KOPT-K1 (cell line): ENCODE measurements around the gene BIK.

Experiments
- H3K27ac ChIP-seq: fragments of 200-600 bp; sonication (generic); 2 replicates; pipeline ENCODE4 v1.5.1; 2016; ENCODE audit warnings: antibody characterized with exemption, mild to moderate bottlenecking, low read depth, low read length; ENCODE audit not compliant: poor library complexity, severe bottlenecking
- H3K36me3 ChIP-seq: fragments of 200-600 bp; sonication (generic); 2 replicates; pipeline ENCODE4 v1.5.1; 2017; ENCODE audit warnings: antibody characterized with exemption, mild to moderate bottlenecking, low read length, moderate library complexity; ENCODE audit not compliant: insufficient read depth
- H3K9me3 ChIP-seq: fragments of 200-600 bp; sonication (generic); 2 replicates; pipeline ENCODE4 v1.5.1; 2017; ENCODE audit warnings: antibody characterized with exemption, low read length, mild to moderate bottlenecking; ENCODE audit not compliant: insufficient read depth, poor library complexity, severe bottlenecking

BIK gene

GRCh38 chr22:43171019-43171491 is 60.5 kb downstream of the BIK start:
- H3K9me3 ChIP-seq: no peaks in the 10 kb centered on the region
- H3K27ac ChIP-seq: no peak overlapping the region
- H3K36me3 ChIP-seq: peaks cover 100% of the 10 kb centered on the region

DNA sequence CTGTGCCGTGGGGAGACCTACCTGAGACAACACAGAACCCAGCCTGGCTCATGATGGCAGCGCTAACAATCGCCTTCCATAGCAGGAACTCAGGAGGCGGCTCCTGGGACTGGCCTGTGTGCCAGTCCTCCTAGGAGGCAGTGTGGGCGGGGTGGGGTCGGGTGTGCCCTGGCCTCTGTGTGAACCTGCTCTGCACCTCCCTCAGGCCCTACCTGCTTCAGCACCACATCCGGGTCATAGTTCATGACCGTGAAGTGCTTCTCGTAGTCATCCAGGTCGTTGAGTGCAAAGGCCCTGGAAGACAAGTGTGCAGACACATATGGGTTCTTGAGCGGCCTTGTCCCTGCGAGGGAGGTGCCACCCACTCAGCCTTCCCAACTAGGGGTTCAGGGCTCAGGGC is 61.1 kb downstream of the BIK start:
- no peak overlapping the region for H3K27ac ChIP-seq
- peaks cover 100% of the 10 kb centered on the region for H3K36me3 ChIP-seq
- H3K9me3 ChIP-seq: no peaks in the 10 kb centered on the region

DNA sequence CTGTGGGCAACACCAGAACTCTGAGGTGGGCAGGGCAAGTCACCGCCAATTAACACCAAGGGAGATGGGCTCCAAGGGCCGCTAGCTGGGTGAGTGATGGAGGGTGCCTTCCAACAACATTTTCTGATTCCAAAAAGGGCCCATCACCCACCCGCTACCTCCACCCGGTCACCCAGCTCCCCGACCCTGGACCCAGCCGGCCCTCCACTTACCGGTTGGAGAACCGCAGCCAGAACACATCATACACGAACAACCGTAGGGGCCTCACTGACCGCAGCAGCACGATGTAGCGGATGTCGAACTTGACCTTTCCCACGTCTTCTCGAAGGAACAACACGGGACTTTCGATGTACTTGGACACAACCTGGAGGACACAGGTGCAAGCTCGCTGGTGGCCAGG is 61.6 kb downstream of the BIK start:
- Histone ChIP-seq H3K27ac (no peak overlapping the region), H3K9me3 (no peaks in the 10 kb centered on the region), H3K36me3 (peaks cover 100% of the 10 kb centered on the region)

DNA sequence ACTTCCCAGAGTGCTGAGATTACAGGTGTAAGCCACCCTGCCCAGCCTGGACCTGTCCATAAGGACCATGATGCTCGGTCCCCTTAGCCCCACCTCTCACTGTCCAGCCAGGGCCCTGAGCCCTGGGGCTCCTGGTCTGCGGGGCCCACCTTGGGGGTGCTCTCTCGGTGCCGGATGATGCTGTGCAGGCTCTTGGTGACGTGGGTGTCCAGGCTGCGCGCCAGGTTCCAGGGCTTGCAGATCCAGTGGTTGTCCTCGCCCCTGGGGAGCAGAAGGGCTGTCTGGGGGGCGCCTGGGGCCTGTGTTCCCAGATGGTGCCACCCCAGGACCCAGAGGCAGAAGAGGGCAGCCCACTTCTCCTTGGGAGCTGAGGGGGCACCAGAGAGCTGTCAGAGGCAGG is 63.0 kb downstream of the BIK start:
- Histone ChIP-seq H3K36me3 (peaks cover 98% of the 10 kb centered on the region), H3K9me3 (no peaks in the 10 kb centered on the region), H3K27ac (no peak overlapping the region)

- peaks cover 98% of the 10 kb centered on the region for H3K36me3 ChIP-seq
- no peak overlapping the region for H3K27ac ChIP-seq
- no peaks in the 10 kb centered on the region for H3K9me3 ChIP-seq
These were observed 63.6 kb downstream of the BIK start for GRCh38 chr22:43173976-43174720.

GRCh38 chr22:43174941-43175531 is 64.5 kb downstream of the BIK start:
- no peaks in the 10 kb centered on the region for H3K9me3 ChIP-seq
- H3K36me3 ChIP-seq: peaks cover 98% of the 10 kb centered on the region
- H3K27ac ChIP-seq: no peak overlapping the region

- no peak overlapping the region for H3K27ac ChIP-seq
- peaks cover 98% of the 10 kb centered on the region for H3K36me3 ChIP-seq
- no peaks in the 10 kb centered on the region for H3K9me3 ChIP-seq
These were observed 65.5 kb downstream of the BIK start for GRCh38 chr22:43176090-43176489.

DNA sequence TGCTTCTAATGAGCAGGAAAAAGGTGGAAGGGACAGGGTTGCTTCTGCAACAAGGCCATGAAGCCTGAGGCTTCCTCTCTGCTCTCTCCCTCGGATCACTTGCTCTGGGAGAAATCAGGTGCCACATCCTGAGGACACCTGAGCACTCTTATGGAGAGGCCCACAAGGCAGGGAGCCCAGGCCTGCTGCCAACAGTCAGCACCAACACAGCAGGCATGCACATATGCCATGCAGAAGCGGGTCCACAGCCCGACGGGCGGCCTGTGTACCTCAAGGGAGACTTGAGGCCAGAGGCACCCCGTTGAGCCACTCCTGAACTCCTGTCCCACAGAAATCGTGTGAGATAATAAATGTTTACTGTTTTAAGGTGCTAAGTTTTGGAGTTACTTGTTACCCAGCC is 66.9 kb downstream of the BIK start:
- H3K9me3 ChIP-seq: no peaks in the 10 kb centered on the region
- peaks cover 98% of the 10 kb centered on the region for H3K36me3 ChIP-seq
- H3K27ac ChIP-seq: no peak overlapping the region
